ENCODE data around the gene ZNF620. TPM values are rescaled to one million over a fixed set of nuclear protein-coding genes. Genes with fewer than 3 reads are reported as not detected.
A peak's percentile ranks its signal among the peaks of the same experiment; 100 is the strongest.

ZNF620 gene
- total RNA-seq (2014; rRNA removed; shearing (Covaris generic)), result 13.6 and 18.0 TPM in 2 replicates
- 11.8 and 14.1 TPM in 2 replicates for polyA plus RNA-seq (2016; fragmentation: Nextera tagmentation; extraction: Ambion mirVana)
- long read RNA-seq, transcript ZNF620-202 (3 exons, 2,022 nt), result major isoform, 8 of 21 reads
- long read RNA-seq, partial matches to known transcripts, result 0 of 21 reads
- long read RNA-seq, other reads (novel, unspliced or antisense), result 11 of 21 reads

DNA sequence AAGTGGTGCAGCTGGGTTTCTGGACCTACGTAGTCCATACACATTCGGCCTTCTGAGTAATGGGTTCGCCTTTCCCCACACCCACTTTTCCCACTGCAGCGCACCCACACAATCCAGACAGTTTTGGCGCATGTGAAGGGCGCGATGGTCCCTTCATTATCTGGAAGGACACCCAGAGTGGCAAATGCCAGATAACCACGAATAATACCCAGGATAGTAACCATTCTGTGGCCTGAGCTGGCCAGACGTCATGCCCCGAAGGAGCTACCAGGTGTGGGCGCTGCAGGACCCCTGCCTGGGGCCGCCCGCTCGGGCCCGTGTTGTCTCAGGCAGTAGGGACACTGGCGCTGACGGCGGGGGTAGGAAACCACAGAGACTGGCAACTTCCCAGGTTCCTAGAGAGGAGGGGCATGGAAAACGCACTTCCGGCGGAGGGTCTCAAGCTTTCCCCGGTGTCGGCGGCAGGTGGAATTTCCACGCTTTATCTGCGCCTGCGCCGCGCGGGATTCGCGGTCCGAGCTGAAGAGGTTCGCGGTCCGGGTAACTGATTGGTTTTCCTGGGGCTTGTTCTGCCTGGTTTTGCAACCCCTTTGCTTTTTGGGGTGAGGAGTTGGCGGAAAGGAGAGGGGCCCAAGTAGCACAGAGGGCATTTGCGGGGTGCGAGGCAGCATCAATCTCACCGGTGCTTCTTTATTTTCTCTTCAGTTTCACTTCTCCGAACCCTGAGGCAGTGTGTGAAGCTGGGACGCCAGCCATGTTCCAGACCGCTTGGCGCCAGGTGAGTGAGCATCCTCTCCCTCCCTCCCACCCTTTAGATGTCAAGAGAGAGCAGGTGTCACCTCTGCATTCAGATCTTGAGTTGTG is at the start of gene ZNF620:
ZNF620 (plus strand) TSS at position 441 of the 864 bp plus-strand sequence; CDS start at position 755, 314 bp downstream.
- Mint-ChIP-seq H3K27ac (peak within 1 kb of the TSS; percentile 95), H3K9me3 (no peaks in the 10 kb centered on the region), H3K4me3 (peak within 1 kb of the TSS; percentile 98), H3K36me3 (ENCODE audit: low read depth) (peaks cover 32% of the 10 kb centered on the region), H3K27me3 (ENCODE audit: insufficient read depth, low read depth, poor library complexity) (peaks cover 3% of the 10 kb centered on the region), H3K4me1 (peaks cover 4% of the 10 kb centered on the region)
- Histone ChIP-seq H3F3A (replicated peaks; ENCODE audit: low read depth) (0 out of 2 replicates have a peak, but pooled peaks cover 2% of the 10 kb centered on the region), H2AFZ (peak within 1 kb of the TSS; percentile 99), H3K79me2 (replicated peaks; ENCODE audit: insufficient read depth) (peaks cover 36% of the 10 kb centered on the region), H3K4me1 (ENCODE audit: insufficient read depth) (peaks cover 17% of the 10 kb centered on the region), H4K20me1 (replicated peaks; ENCODE audit: insufficient read depth) (0 out of 2 replicates have a peak, but pooled peaks cover 3% of the 10 kb centered on the region), H3K4me2 (peak within 1 kb of the TSS; percentile 91), H3K9me2 (ENCODE audit: insufficient read depth) (no peaks in the 10 kb centered on the region), H3K36me3 (ENCODE audit: insufficient read depth) (0 out of 2 replicates have a peak, but pooled peaks cover 5% of the 10 kb centered on the region), H3K4me3 (peak within 1 kb of the TSS; percentile 69), H3K27ac (ENCODE audit: low read depth) (peak within 1 kb of the TSS; percentile 89), H3K27me3 (ENCODE audit: insufficient read depth) (no peaks in the 10 kb centered on the region)
- TF ChIP-seq NANOG (IDR thresholded peaks at IDR 0.05; ENCODE audit: borderline replicate concordance), result no peak
- TF ChIP-seq, protein P1, sequence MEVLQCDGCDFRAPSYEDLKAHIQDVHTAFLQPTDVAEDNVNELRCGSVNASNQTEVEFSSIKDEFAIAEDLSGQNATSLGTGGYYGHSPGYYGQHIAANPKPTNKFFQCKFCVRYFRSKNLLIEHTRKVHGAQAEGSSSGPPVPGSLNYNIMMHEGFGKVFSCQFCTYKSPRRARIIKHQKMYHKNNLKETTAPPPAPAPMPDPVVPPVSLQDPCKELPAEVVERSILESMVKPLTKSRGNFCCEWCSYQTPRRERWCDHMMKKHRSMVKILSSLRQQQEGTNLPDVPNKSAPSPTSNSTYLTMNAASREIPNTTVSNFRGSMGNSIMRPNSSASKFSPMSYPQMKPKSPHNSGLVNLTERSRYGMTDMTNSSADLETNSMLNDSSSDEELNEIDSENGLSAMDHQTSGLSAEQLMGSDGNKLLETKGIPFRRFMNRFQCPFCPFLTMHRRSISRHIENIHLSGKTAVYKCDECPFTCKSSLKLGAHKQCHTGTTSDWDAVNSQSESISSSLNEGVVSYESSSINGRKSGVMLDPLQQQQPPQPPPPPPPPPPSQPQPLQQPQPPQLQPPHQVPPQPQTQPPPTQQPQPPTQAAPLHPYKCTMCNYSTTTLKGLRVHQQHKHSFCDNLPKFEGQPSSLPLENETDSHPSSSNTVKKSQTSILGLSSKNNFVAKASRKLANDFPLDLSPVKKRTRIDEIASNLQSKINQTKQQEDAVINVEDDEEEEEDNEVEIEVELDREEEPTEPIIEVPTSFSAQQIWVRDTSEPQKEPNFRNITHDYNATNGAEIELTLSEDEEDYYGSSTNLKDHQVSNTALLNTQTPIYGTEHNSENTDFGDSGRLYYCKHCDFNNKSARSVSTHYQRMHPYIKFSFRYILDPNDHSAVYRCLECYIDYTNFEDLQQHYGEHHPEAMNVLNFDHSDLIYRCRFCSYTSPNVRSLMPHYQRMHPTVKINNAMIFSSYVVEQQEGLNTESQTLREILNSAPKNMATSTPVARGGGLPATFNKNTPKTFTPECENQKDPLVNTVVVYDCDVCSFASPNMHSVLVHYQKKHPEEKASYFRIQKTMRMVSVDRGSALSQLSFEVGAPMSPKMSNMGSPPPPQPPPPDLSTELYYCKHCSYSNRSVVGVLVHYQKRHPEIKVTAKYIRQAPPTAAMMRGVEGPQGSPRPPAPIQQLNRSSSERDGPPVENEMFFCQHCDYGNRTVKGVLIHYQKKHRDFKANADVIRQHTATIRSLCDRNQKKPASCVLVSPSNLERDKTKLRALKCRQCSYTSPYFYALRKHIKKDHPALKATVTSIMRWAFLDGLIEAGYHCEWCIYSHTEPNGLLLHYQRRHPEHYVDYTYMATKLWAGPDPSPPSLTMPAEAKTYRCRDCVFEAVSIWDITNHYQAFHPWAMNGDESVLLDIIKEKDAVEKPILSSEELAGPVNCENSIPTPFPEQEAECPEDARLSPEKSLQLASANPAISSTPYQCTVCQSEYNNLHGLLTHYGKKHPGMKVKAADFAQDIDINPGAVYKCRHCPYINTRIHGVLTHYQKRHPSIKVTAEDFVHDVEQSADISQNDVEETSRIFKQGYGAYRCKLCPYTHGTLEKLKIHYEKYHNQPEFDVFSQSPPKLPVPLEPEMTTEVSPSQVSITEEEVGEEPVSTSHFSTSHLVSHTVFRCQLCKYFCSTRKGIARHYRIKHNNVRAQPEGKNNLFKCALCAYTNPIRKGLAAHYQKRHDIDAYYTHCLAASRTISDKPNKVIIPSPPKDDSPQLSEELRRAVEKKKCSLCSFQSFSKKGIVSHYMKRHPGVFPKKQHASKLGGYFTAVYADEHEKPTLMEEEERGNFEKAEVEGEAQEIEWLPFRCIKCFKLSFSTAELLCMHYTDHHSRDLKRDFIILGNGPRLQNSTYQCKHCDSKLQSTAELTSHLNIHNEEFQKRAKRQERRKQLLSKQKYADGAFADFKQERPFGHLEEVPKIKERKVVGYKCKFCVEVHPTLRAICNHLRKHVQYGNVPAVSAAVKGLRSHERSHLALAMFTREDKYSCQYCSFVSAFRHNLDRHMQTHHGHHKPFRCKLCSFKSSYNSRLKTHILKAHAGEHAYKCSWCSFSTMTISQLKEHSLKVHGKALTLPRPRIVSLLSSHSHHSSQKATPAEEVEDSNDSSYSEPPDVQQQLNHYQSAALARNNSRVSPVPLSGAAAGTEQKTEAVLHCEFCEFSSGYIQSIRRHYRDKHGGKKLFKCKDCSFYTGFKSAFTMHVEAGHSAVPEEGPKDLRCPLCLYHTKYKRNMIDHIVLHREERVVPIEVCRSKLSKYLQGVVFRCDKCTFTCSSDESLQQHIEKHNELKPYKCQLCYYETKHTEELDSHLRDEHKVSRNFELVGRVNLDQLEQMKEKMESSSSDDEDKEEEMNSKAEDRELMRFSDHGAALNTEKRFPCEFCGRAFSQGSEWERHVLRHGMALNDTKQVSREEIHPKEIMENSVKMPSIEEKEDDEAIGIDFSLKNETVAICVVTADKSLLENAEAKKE (CRISPR knock-in tag; IDR thresholded peaks at IDR 0.05), result no peak
- TF ChIP-seq, protein P2, sequence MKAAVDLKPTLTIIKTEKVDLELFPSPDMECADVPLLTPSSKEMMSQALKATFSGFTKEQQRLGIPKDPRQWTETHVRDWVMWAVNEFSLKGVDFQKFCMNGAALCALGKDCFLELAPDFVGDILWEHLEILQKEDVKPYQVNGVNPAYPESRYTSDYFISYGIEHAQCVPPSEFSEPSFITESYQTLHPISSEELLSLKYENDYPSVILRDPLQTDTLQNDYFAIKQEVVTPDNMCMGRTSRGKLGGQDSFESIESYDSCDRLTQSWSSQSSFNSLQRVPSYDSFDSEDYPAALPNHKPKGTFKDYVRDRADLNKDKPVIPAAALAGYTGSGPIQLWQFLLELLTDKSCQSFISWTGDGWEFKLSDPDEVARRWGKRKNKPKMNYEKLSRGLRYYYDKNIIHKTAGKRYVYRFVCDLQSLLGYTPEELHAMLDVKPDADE (IDR thresholded peaks at IDR 0.05), result 0 out of 2 replicates have a peak, but pooled peaks have one; percentile 25
- peak; percentile 83 for TF ChIP-seq POLR2AphosphoS5 (IDR thresholded peaks at IDR 0.05; ENCODE audit: low read depth)
- no peak for TF ChIP-seq JUNB (IDR thresholded peaks at IDR 0.05; ENCODE audit: unreplicated experiment)
- no peak for TF ChIP-seq STAT1 (IDR thresholded peaks at IDR 0.05; ENCODE audit: unreplicated experiment)
- peak; percentile 78 for TF ChIP-seq CREB1 (CRISPR knock-in tag; IDR thresholded peaks at IDR 0.05; ENCODE audit: low read depth)
- TF ChIP-seq EZH2 (IDR thresholded peaks at IDR 0.05; ENCODE audit: low read depth, unreplicated experiment), result no peak
- TF ChIP-seq, protein P3, sequence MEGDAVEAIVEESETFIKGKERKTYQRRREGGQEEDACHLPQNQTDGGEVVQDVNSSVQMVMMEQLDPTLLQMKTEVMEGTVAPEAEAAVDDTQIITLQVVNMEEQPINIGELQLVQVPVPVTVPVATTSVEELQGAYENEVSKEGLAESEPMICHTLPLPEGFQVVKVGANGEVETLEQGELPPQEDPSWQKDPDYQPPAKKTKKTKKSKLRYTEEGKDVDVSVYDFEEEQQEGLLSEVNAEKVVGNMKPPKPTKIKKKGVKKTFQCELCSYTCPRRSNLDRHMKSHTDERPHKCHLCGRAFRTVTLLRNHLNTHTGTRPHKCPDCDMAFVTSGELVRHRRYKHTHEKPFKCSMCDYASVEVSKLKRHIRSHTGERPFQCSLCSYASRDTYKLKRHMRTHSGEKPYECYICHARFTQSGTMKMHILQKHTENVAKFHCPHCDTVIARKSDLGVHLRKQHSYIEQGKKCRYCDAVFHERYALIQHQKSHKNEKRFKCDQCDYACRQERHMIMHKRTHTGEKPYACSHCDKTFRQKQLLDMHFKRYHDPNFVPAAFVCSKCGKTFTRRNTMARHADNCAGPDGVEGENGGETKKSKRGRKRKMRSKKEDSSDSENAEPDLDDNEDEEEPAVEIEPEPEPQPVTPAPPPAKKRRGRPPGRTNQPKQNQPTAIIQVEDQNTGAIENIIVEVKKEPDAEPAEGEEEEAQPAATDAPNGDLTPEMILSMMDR (conservative IDR thresholded peaks at IDR 0.05; ENCODE audit: low read depth in 2 of 2), result peak; percentile 56 to 73
- DNase-seq (ENCODE audit: low spot score) (peak; percentile 96), ATAC-seq (peak; percentile 98)

Data from GM23338 (cell line).